Chondrocyte (in vitro differentiated cells): ENCODE measurements around the gene FBXO4. TPM values are rescaled to one million over a fixed set of nuclear protein-coding genes. Genes with fewer than 3 reads are reported as not detected.
"Not testable (repeated sequence)": the region's sequence is repeated elsewhere in the genome, so short reads cannot be mapped to it uniquely, and the experiment has no call there.

Experiments
- DNase-seq: peaks from one replicate; pipeline ENCODE4 v3.0.0; 2021; ENCODE audit warnings: mixed read lengths, low spot score
- H3K27ac Mint-ChIP-seq: one replicate; pipeline ENCODE4 v1.8.0; 2021; ENCODE audit warnings: mild to moderate bottlenecking, moderate library complexity, mixed read lengths; ENCODE audit not compliant: unreplicated experiment
- H3K27me3 Mint-ChIP-seq: 2 replicates; pipeline ENCODE4 v1.8.0; 2021; ENCODE audit warnings: low read depth, mixed read lengths
- H3K36me3 Mint-ChIP-seq: 2 replicates; pipeline ENCODE4 v1.8.0; 2021; ENCODE audit warnings: low read depth, mixed read lengths
- H3K4me1 Mint-ChIP-seq: 2 replicates; pipeline ENCODE4 v1.8.0; 2021; ENCODE audit warnings: low read depth, mild to moderate bottlenecking, mixed read lengths
- H3K4me3 Mint-ChIP-seq: one replicate; pipeline ENCODE4 v1.8.0; 2021; ENCODE audit warnings: mild to moderate bottlenecking, moderate library complexity, mixed read lengths; ENCODE audit not compliant: unreplicated experiment
- H3K9me3 Mint-ChIP-seq: 2 replicates; pipeline ENCODE4 v1.8.0; 2021; ENCODE audit warnings: low read depth, mixed read lengths
- CTCF ChIP-seq: fragments of 200-600 bp; sonication (generic); IDR thresholded peaks from 2 replicates; pipeline ENCODE4 v1.5.0; 2021; ENCODE audit warnings: antibody characterized with exemption, mild to moderate bottlenecking, moderate library complexity
- total RNA-seq: library from RNA; stranded (reverse); gene quantifications from 3 replicates; pipeline ENCODE4 v1.2.1, GENCODE V29; 2021

Gene FBXO4
- total RNA-seq, 1 donor from 2014 or later, result 9.3 TPM

GRCh38 chr5:41980396-41980795 lies 55.3 kb downstream of the FBXO4 start:
- H3K4me1 Mint-ChIP-seq, result no peaks in the 10 kb centered on the region
- TF ChIP-seq CTCF, result no peak
- no peak overlapping the region for H3K4me3 Mint-ChIP-seq
- no peak for DNase-seq
- H3K27me3 Mint-ChIP-seq, result peaks cover 10% of the 10 kb centered on the region
- H3K9me3 Mint-ChIP-seq, result peaks cover 5% of the 10 kb centered on the region
- H3K27ac Mint-ChIP-seq, result no peak overlapping the region
- no peaks in the 10 kb centered on the region for H3K36me3 Mint-ChIP-seq

GRCh38 chr5:41980870-41981269 lies 55.8 kb downstream of the FBXO4 start:
- H3K27me3 Mint-ChIP-seq, result peaks cover 10% of the 10 kb centered on the region
- H3K4me1 Mint-ChIP-seq, result no peaks in the 10 kb centered on the region
- no peak for TF ChIP-seq CTCF
- H3K4me3 Mint-ChIP-seq, result no peak overlapping the region
- no peak overlapping the region for H3K27ac Mint-ChIP-seq
- peaks cover 2% of the 10 kb centered on the region for H3K9me3 Mint-ChIP-seq
- no peak for DNase-seq
- no peaks in the 10 kb centered on the region for H3K36me3 Mint-ChIP-seq

DNA sequence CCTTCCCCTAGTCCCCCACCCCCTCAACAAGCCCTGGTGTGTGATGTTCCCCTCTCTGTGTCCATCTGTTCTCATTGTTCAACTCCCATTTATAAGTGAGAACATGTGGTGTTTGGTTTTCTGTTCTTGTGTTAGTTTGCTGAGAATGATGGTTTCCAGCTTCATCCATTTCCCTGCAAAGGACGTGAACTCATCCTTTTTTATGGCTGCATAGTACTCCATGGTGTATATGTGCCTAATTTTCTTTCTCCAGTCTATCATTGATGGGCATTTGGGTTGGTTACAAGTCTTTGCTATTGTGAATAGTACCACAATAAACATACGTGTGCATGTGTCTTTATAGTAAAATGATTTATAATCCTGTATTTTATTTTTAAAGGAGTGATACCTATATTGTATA lies 57.8 kb downstream of the FBXO4 start:
- not testable (repeated sequence) for H3K36me3 Mint-ChIP-seq, H3K4me1 Mint-ChIP-seq, H3K27ac Mint-ChIP-seq, H3K9me3 Mint-ChIP-seq, H3K4me3 Mint-ChIP-seq, DNase-seq
- peaks cover 20% of the 10 kb centered on the region for H3K27me3 Mint-ChIP-seq

- TF ChIP-seq CTCF, result no peak
- no peak overlapping the region for H3K4me3 Mint-ChIP-seq
- H3K27ac Mint-ChIP-seq, result no peak overlapping the region
- no peaks in the 10 kb centered on the region for H3K36me3 Mint-ChIP-seq
- DNase-seq, result no peak
- H3K9me3 Mint-ChIP-seq, result no peaks in the 10 kb centered on the region
- no peaks in the 10 kb centered on the region for H3K4me1 Mint-ChIP-seq
- H3K27me3 Mint-ChIP-seq, result peaks cover 20% of the 10 kb centered on the region
Measured at GRCh38 chr5:41983284-41983683, 58.2 kb downstream of the FBXO4 start.

DNA sequence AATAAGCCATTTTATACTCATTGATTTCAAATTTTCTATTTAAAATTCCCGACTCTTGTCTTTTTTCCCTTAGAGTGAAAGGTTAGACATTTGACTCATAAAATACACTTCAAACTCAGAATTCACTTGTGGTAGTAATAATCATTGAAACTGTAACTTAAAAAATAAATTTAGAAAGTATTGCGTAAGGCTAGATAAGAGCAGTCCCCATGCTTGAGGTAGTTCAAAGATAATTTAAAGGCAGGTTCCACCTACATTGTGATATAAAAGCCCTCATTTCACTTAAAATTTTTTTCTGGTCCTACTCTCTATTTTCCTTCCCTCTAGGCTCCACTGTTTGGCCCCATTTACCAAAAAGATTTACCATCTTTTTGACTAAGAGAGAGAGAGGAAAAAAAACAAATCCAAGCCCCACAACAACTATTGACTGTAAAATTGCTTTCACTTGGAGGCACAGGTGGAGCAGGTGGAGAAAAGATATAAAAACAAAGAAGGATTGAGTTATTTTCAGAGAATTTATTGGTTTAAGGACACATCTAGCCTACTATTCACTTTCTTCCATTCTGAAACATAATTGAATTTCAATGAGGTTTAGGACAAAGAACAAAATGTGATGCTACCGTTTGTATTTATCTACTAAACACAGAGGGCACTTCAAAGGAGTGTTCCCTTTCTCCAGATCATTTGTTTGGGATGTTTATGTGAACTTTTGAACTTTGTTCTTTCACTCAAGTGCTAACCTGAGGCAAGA lies 61.0 kb downstream of the FBXO4 start:
- H3K36me3 Mint-ChIP-seq, result no peaks in the 10 kb centered on the region
- H3K4me3 Mint-ChIP-seq, result no peak overlapping the region
- DNase-seq, result no peak
- no peaks in the 10 kb centered on the region for H3K4me1 Mint-ChIP-seq
- TF ChIP-seq CTCF, result no peak
- H3K27ac Mint-ChIP-seq, result no peak overlapping the region
- peaks cover 20% of the 10 kb centered on the region for H3K27me3 Mint-ChIP-seq
- no peaks in the 10 kb centered on the region for H3K9me3 Mint-ChIP-seq

Other genes starting within 250 kb of the FBXO4 start
- 44.6 to 96.2 TPM (median 46.1 TPM) in 3 replicates for gene OXCT1, start 54.9 kb upstream of the FBXO4 start, total RNA-seq
- gene RIMOC1, start 20.9 kb upstream of the FBXO4 start, total RNA-seq, result 35.9 to 41.0 TPM (median 38.9 TPM) in 3 replicates